ENCODE measurements around the gene ARRB1.
A peak's percentile ranks its signal among the peaks of the same experiment; 100 is the strongest.
"Not testable (repeated sequence)": the region's sequence is repeated elsewhere in the genome, so short reads cannot be mapped to it uniquely, and the experiment has no call there.

ARRB1 gene

DNA sequence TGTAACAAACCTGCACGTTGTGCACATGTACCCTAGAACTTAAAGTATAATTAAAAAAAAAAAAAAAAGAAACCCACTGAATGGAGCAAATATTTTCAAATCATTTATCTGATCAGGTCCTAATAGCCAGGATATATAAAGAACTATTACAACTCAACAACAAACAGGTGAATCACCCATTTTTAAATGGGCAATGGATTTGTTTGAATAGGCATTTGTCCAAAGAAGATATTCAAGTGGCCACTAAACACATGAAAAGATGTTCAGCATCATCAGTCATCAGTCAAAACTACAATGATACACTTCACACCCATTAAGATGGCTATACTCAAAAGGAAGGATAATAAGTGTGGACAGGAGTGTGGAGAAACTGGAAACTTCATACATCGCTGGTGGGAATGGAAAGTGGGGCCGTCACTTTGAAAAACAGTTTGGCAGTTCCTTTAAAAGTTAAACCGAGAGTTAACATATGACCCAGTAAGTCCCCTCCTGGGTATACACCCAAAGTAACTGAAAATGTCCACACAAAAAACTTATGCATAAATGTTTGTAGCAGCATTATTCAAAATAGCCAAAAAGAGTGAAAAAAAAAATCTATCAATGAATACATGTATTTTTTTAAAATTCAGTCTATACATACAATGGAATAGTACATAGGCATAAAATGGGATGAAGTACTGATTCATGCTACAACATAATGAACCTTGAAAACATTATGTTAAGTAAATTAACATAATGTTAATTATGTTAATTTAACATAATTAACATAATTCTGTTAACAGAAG, 53.1 kb downstream of the ARRB1 start:
- DNase-seq: no peak

- no peak for DNase-seq
Observed at GRCh38 chr11:75293903-75294302, 57.6 kb downstream of the ARRB1 start.

DNA sequence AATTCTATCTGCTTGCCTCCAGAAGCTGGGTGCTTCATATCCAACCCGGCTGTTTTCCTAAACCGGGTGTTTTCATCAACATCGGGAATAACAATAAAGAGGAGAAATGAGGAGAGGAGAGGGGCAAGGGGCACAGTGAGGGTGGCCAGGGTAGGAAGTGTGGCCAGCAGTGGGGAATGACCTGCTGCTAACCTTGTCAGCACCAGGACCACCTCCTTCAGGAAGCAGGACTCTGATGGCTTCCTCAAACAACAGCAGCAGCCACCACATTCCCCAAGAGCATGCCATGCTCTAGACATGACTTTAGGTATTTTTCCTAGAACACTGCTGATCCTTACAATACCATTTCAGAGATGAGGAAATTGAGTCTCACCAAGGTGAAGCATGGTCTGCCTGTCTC, 58.5 kb downstream of the ARRB1 start:
- no peak for DNase-seq

DNA sequence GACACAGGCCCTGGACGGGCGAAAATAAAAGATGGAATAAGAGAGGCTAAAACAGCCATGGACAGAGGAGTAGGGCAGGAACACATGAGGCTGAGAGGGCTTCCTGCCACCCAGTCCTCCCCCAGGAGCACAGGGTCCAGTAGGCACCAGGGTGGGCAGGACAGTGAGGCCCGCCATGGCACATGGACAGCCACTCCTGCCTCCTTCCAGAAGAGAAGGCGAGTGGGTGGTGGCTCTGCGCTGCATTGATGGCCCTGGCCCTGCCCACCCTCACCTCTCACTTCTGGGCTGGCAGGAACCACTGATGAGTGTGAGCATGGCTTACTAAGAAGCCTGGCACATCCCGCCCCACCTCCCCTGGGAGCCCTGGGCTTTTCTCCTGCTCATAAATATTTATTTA, 59.7 kb downstream of the ARRB1 start:
- no peak for DNase-seq

DNA sequence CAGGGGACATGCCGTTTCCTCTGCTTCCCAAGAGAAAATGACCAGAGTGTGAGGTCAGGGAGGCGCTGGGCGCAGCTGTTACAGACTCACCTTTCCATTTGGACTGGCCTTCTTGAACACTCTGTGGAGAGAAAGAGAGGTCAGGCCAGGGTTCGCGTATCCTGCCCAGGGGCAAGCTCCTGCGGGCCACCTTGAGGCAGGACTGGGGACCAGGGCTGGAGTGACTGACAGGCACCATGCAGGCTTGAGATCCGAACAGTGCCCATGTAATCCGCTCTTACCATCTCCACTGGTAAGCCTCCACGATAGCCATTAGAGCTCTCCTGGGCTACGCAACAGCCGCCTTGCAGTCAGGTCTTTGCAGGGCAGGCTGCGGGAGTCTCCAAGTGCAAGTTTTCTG, 61.5 kb downstream of the ARRB1 start:
- DNase-seq: no peak

GRCh38 chr11:75289511-75289760, 62.0 kb downstream of the ARRB1 start:
- no peak for DNase-seq

DNA sequence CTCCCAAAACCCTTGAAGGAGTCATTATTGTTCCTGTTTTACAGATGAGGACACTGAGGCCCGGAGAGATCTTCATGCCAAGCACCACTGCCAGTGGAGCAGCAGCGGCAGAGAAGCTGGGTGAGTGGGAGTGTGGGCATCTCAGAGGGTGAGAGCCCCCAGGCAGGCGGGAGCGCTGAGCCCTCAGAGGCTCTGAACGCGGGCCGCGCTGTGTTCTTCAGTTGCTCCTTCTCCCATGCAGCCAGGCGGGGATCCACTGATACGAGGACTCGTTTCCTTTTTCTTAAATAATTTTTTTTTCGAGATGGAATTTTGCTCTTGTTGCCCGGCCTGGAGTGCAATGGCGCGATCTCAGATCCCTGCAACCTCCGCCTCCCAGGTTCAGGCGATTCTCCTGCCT, 63.9 kb downstream of the ARRB1 start:
- DNase-seq: no peak

DNA sequence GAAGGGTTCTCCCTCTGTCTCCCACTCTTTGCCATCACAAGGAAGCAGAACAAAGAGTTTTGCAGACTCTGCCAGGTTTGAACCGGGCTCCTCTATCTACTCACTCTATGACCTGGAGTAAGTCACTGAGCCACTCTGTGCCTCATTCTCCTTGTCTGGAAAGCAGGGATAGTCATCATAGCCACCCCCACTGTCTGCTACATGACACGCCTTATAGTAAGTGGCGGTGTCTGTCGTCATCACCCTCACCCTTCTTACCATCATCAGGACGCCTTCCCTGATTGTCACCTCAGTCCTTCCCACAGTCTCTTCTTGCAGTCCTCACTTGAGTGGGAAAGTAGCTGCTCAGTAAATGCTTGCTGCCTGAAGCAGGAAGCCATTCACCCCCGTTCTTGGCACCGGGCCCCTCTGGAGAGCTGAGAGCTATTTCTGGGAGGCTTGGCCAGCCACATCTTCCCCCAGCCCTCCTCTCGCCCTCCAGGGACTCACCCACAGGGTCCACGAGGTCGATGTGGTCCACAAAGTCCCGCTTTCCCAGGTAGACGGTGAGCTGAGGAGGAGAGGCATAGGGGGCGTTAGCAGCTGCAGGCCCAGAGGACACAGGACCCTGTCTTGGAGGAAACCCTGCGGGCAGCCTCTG, 64.5 kb downstream of the ARRB1 start:
- DNase-seq: no peak

- DNase-seq: no peak
Observed at GRCh38 chr11:75285776-75286360, 65.6 kb downstream of the ARRB1 start.

GRCh38 chr11:75283391-75283931, 68.0 kb downstream of the ARRB1 start:
- no peak for DNase-seq

DNA sequence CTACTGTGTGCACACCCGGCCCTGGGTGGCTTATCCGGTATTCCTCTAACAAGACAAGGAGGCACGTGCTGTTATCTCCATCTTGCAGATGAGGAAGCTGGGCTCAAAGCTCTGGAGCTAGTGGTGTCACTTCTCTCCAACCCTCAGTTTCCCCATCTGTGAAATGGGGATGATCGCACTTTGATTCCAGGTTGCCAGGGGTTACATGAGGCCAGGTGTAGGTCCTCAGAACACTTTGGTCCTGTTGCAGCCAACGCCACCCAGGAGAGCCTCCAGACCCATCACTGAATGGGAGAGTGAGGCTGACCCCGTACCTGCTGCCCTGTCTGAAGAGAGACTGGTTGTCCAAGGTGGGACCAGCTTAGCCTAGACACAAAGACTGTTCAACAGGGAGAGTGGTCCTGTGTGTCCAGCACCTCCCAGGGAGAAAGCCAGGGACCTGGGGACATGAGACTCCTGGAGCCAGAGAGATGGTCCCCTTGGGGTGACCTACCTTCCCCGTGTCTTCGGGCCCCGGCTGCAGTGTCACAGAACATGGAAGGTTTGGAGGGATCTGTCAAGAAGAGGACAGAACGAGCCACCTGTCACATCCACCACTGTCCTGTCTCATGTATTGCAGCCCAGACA, 69.9 kb downstream of the ARRB1 start:
- no peak for DNase-seq

- DNase-seq: no peak
Observed at GRCh38 chr11:75280770-75281468, 70.5 kb downstream of the ARRB1 start.

- peak; percentile 97 for DNase-seq
Observed at GRCh38 chr11:75280227-75280701, 71.2 kb downstream of the ARRB1 start.

DNA sequence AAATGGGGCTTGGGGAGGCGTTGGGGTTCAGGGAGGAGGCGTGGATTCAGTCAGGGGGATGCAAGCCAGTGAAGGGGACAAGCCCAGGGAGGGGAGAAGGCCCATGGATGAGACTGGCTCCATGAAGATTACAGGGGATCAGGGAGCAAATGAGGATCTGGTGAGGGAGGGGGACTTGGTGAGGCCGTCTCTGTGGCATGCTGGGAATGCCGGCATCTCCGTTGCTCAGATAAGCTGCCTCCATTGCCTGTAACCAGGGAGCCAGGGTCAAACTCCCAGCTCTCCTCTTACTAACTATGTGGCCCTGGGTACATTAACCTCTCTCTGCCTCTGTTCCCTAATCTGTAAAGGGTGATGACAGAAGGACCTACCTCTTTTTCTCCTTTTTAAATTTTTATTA, 72.2 kb downstream of the ARRB1 start:
- DNase-seq: no peak

DNA sequence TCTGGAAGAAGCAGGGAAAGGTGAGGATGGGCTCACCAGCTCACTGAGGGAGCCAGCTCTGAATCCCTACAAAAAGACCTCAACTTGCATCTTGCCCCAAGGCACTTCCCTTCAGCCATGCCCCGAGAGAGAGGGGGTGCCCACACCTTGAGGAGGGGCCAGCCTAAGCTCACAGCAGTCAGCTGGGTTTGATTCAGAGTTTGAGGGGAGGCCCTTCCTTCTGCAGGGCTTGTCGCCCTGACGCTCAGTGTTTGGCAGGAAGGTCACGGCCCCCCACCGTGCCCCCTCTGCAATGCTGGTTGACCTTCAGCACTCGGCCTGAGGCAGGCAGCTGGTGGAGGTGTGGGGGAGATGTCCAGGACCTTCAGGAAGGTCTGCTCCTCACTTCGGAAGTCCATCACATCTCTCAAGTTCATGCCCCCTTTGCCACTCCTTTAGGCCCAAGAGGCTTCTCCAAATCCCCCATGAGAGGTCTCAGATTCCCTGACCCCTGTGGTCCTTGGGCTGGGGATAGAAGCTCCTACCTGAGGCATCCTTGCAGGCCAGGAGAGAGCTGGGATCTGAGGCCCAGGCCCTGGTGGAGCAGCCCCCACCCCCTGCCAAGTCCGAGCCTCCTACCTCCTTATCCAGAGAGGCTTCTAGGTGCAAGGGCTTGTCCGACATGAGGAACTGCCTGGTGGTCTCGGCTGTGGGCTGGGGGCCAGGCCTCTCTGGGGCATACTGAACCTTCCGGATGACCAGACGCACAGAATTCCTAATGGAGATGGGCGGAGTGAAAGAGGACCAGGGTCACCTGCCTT, 73.3 kb downstream of the ARRB1 start:
- DNase-seq: peak; percentile 8

DNA sequence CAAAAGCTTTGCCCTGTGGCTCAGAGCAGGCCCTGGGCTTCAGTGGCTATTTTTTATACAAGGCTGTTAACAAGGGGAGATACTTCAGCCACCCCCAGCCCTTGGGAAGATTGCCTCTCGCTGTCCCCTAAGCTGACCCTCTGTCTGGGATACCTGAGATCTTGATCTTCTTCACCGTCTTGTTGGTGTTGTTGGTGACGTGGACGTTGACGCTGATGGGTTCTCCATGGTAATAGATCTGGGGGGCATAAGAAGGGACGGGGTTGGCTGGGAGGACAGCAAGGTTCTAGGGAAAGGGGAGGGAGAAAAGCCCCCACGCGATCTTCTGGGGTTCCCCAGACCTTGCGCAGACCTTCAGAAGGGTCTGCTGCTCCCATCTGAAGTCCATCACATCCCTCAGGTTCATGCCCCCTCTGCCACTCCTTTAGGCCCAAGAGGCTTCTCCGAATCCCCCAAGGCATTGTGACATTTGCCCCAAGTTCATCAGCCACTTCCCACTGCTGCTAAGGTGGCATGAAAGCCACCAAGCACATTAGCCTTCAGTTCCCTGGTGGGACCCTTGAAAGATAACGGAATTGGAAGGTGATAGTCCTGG, 74.2 kb downstream of the ARRB1 start:
- DNase-seq: peak; percentile 1

DNA sequence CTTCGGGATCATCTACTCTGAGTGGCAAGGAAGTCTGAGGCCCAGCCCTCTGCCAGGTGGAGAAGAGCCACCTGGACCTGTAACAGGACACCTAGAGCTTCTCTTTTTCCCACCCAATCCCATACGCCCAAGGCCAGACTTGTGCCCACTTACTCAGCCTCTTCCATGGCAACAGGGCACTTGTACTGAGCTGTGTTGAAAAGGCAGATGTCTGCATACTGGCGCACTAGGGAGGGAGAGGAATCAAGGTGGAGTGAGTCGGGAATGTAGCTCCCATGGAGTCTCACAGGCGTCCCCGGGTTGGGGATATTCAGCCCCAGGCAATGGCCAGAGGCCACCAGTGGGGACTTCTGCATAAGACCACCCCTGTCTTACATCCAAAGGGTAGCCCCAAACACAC, 74.8 kb downstream of the ARRB1 start:
- no peak for DNase-seq

DNA sequence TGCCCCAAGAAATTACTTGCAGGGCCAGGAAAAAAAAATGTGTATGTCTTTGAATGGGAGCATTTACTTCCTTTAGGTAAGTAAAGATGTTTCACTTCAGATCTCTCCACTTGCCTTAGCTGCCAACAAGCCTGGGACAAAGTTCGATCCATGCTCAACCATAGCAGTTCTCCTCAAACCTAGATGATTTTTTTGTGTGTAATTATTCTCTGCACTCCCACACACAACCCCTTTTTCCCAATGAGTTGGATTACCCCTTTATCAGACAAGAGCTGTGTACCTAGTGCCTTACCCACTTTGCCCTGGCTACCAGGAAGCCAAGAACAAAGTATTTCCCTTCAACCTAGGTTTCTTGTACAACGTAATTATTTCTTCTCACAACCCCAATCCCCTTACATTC, 75.3 kb downstream of the ARRB1 start:
- no peak for DNase-seq

DNA sequence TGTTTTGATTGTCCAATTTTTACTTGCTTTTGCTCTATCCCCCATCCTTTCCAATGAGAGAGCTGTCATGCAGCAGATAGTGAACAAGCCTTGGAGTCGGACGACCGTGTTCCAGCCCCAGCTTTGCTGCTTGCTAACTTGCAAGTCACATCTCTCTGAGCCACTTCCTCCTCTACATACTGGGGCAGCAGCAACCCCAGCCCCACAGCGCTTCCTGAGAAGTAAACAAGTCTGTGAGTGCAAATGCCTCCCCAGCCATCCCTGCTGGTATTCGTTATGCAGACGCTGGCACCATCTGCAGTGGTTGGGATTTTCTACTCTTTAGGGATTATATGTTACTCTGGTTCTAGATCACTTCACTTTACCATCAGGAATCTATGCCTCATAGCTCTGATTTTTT, 75.9 kb downstream of the ARRB1 start:
- DNase-seq: no peak

DNA sequence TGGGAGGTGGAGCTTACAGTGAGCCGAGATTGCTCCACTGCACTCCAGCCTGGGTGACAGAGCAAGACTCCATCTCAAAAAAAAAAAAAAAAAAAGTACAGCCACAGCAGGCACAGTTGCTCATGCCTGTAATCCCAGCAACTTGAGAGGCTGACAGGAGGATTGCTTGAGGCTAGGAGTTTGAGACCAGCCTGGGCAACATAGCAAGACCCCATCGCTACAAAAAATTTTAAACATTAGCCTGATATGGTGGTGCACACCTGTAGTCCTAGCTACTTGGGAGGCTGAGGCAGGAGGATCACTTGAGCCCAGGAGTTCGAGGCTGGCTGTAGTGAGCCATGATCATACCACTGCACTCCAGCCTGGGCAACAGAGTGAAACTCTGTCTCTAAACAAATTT, 76.7 kb downstream of the ARRB1 start:
- DNase-seq: not testable (repeated sequence)
